Upper lobe of left lung (tissue), 4 donors: ENCODE results near the gene SDK2.

Experiments
- POLR2A ChIP-seq, 4 donors: fragments of 450-650 bp; IDR thresholded peaks; one replicate each; pipeline ENCODE4 v1.5.1; 2016 to 2017; ENCODE audit warnings: antibody characterized with exemption in 4 of 4, mild to moderate bottlenecking in 2 of 4
- POLR2AphosphoS5 ChIP-seq, 2 donors: sonication (generic); formaldehyde crosslinking; IDR thresholded peaks; one replicate each; pipeline ENCODE4 v1.5.1; 2017; ENCODE audit warnings: antibody characterized with exemption in 2 of 2

GRCh38 chr17:73645050-73645871 lies 1.0 kb upstream of the SDK2 start:
- TF ChIP-seq POLR2AphosphoS5 (IDR thresholded peaks at IDR 0.05) (no peak), POLR2A (IDR thresholded peaks at IDR 0.05) (no peak)
